Neuronal stem cell (in vitro differentiated cells): ENCODE measurements around the gene GIGYF2.

Experiments
- DNase-seq: peaks from one replicate; pipeline ENCODE4 v3.0.0-alpha.2; 2013; ENCODE audit warnings: low spot score
- H2AFZ ChIP-seq: one replicate; pipeline ENCODE4 v1.6.1; 2013; ENCODE audit warnings: mild to moderate bottlenecking, low read length, inconsistent platforms
- H2AK5ac ChIP-seq: 2 replicates; pipeline ENCODE4 v1.6.1; 2013; ENCODE audit warnings: low read depth, mild to moderate bottlenecking, inconsistent platforms, low read length, moderate library complexity, mixed read lengths
- H2BK120ac ChIP-seq: 2 replicates; pipeline ENCODE4 v1.6.1; 2013; ENCODE audit warnings: low read depth, mild to moderate bottlenecking, inconsistent platforms, low read length, moderate library complexity, mixed read lengths
- H2BK12ac ChIP-seq: one replicate; pipeline ENCODE4 v1.6.1; 2013; ENCODE audit warnings: low read length, inconsistent platforms
- H2BK15ac ChIP-seq: 2 replicates; pipeline ENCODE4 v1.6.1; 2013; ENCODE audit warnings: mild to moderate bottlenecking, low read length, inconsistent platforms, mixed read lengths
- H2BK5ac ChIP-seq: one replicate; pipeline ENCODE4 v1.6.1; 2013; ENCODE audit warnings: inconsistent platforms, mild to moderate bottlenecking, low read length, moderate library complexity
- H3K14ac ChIP-seq: one replicate; pipeline ENCODE4 v1.6.1; 2013; ENCODE audit warnings: low read length, inconsistent platforms
- H3K18ac ChIP-seq: 2 replicates; pipeline ENCODE4 v1.6.1; 2013; ENCODE audit warnings: low read length, inconsistent platforms
- H3K23ac ChIP-seq: 2 replicates; pipeline ENCODE4 v1.6.1; 2013; ENCODE audit warnings: low read depth, mild to moderate bottlenecking, mixed read lengths, low read length, inconsistent platforms; ENCODE audit not compliant: poor library complexity
- H3K27ac ChIP-seq: replicated peaks from 3 replicates; pipeline ENCODE4 v1.5.1; 2013; ENCODE audit warnings: low read length, inconsistent platforms
- H3K27me3 ChIP-seq, 3 experiments: 2 replicates each; pipeline ENCODE4 v1.6.1; 2013; ENCODE audit warnings: low read length in 3 of 3, mild to moderate bottlenecking in 2 of 3, inconsistent platforms in 1 of 3, low read depth in 1 of 3, mixed read lengths in 1 of 3, moderate library complexity in 1 of 3; ENCODE audit not compliant: control insufficient read depth in 3 of 3, insufficient read depth in 3 of 3
- H3K36me3 ChIP-seq, 2 donors: replicated peaks in 1 of 2; 2 replicates each; pipeline ENCODE4 v1.6.1; 2013; ENCODE audit warnings: low read length in 2 of 2; ENCODE audit not compliant: control insufficient read depth in 2 of 2, insufficient read depth in 2 of 2
- H3K4ac ChIP-seq: 2 replicates; pipeline ENCODE4 v1.6.1; 2013; ENCODE audit warnings: inconsistent platforms, mild to moderate bottlenecking, low read length, moderate library complexity
- H3K4me1 ChIP-seq, 2 donors: 1 replicate in 1 of 2; 2 replicates in 1 of 2; pipeline ENCODE4 v1.6.1; 2013; ENCODE audit warnings: low read length in 2 of 2, low read depth in 1 of 2; ENCODE audit not compliant: control insufficient read depth in 2 of 2, insufficient read depth in 1 of 2
- H3K4me2 ChIP-seq: one replicate; pipeline ENCODE4 v1.6.1; 2013; ENCODE audit warnings: mild to moderate bottlenecking, low read length, inconsistent platforms; ENCODE audit not compliant: insufficient read depth, poor library complexity, severe bottlenecking
- H3K4me3 ChIP-seq, 2 donors: 2 replicates each; pipeline ENCODE4 v1.5.1; 2013; ENCODE audit warnings: low read length in 2 of 2, mild to moderate bottlenecking in 2 of 2, inconsistent platforms in 1 of 2, moderate library complexity in 1 of 2
- H3K79me1 ChIP-seq: one replicate; pipeline ENCODE4 v1.6.1; 2013; ENCODE audit warnings: low read depth, mild to moderate bottlenecking, inconsistent platforms, low read length, moderate library complexity
- H3K9ac ChIP-seq: one replicate; pipeline ENCODE4 v1.6.1; 2013; ENCODE audit warnings: mild to moderate bottlenecking, low read depth, low read length, inconsistent platforms; ENCODE audit not compliant: poor library complexity
- H3K9me3 ChIP-seq, 2 donors: replicated peaks in 1 of 2; 2 replicates each; pipeline versions ENCODE3 to v1.6.1; 2013; ENCODE audit warnings: low read length in 2 of 2, mild to moderate bottlenecking in 2 of 2, inconsistent platforms in 1 of 2, low read depth in 1 of 2, mixed read lengths in 1 of 2, moderate library complexity in 1 of 2; ENCODE audit not compliant: control insufficient read depth in 2 of 2, insufficient read depth in 1 of 2
- H4K8ac ChIP-seq: one replicate; pipeline ENCODE4 v1.6.1; 2013; ENCODE audit warnings: low read depth, mild to moderate bottlenecking, inconsistent platforms, low read length, moderate library complexity
- H4K91ac ChIP-seq: one replicate; pipeline ENCODE4 v1.6.1; 2013; ENCODE audit warnings: low read length, low read depth, mild to moderate bottlenecking, inconsistent platforms; ENCODE audit not compliant: poor library complexity
- WGBS, 2 donors: extraction: QIAGEN DNeasy Blood & Tissue Kit; methylation state at CpG; one replicate each; pipeline ENCODE4 v1.1.7; 2013; ENCODE audit warnings: missing lambda C conversion rate in 2 of 2, mixed read lengths in 1 of 2; ENCODE audit not compliant: insufficient read length in 2 of 2, insufficient replicate concordance in 1 of 2; ENCODE audit errors: extremely low coverage in 2 of 2; 5-methylcytosine and 5-hydroxymethylcytosine counted together

The GIGYF2 gene

GRCh38 chr2:232871835-232872736 is 175.0 kb downstream of the GIGYF2 start:
- Histone ChIP-seq H2BK5ac (peak overlapping the region; percentile 7), H2BK12ac (peak overlapping the region; percentile 50), H3K18ac (peak overlapping the region; percentile 77), H3K9me3 (no peaks in the 10 kb centered on the region), H3K14ac (peak overlapping the region; percentile 85), H3K4me1 (peaks cover 2 to 4% of the 10 kb centered on the region in 2 donors), H3K23ac (peak overlapping the region; percentile 47), H3K27me3 (peaks cover 5 to 14% (median 7%) of the 10 kb centered on the region in 3 experiments), H3K36me3 (no peaks in the 10 kb centered on the region), H4K8ac (peak overlapping the region; percentile 48), H4K91ac (no peak overlapping the region), H3K9ac (peak overlapping the region; percentile 72), H3K4ac (peak overlapping the region; percentile 14), H3K4me3 (no peak overlapping the region), H2AFZ (no peak overlapping the region), H3K27ac (no peak overlapping the region), H2BK15ac (peak overlapping the region; percentile 39), H3K79me1 (no peaks in the 10 kb centered on the region), H3K4me2 (no peak overlapping the region), H2BK120ac (no peak overlapping the region), H2AK5ac (peak overlapping the region; percentile 92)
- no peak for DNase-seq
- no CpG with 5 or more reads among the region's 22 CpGs for WGBS, 2 donors

GRCh38 chr2:232872826-232873225 is 175.7 kb downstream of the GIGYF2 start:
- no peak for DNase-seq
- Histone ChIP-seq H3K27ac (no peak overlapping the region), H3K23ac (no peak overlapping the region), H3K4me2 (no peak overlapping the region), H2BK120ac (no peak overlapping the region), H4K91ac (no peak overlapping the region), H2AFZ (no peak overlapping the region), H2BK5ac (no peak overlapping the region), H3K4me1 (peaks cover 2 to 4% of the 10 kb centered on the region in 2 donors), H3K14ac (no peak overlapping the region), H3K9me3 (no peaks in the 10 kb centered on the region), H2BK12ac (no peak overlapping the region), H3K18ac (no peak overlapping the region), H2AK5ac (no peak overlapping the region), H3K79me1 (no peaks in the 10 kb centered on the region), H2BK15ac (peak overlapping the region; percentile 39), H3K4ac (no peak overlapping the region), H3K36me3 (no peaks in the 10 kb centered on the region), H3K9ac (no peak overlapping the region), H3K27me3 (peaks cover 7 to 21% (median 10%) of the 10 kb centered on the region in 3 experiments), H4K8ac (no peak overlapping the region), H3K4me3 (no peak overlapping the region)
- no CpG with 5 or more reads among the region's 9 CpGs for WGBS, 2 donors

GRCh38 chr2:232873292-232873908 is 176.3 kb downstream of the GIGYF2 start:
- Histone ChIP-seq H3K4me1 (peaks cover 2 to 4% of the 10 kb centered on the region in 2 donors), H3K27me3 (peaks cover 7 to 24% (median 10%) of the 10 kb centered on the region in 3 experiments), H3K79me1 (no peaks in the 10 kb centered on the region), H2BK5ac (no peak overlapping the region), H3K14ac (no peak overlapping the region), H3K27ac (no peak overlapping the region), H2AK5ac (no peak overlapping the region), H4K8ac (no peak overlapping the region), H3K18ac (peak overlapping the region; percentile 12), H2BK12ac (no peak overlapping the region), H2BK120ac (no peak overlapping the region), H2BK15ac (no peak overlapping the region), H3K4ac (no peak overlapping the region), H2AFZ (no peak overlapping the region), H3K23ac (no peak overlapping the region), H4K91ac (no peak overlapping the region), H3K4me3 (no peak overlapping the region), H3K36me3 (no peaks in the 10 kb centered on the region), H3K9me3 (no peaks in the 10 kb centered on the region), H3K4me2 (no peak overlapping the region), H3K9ac (no peak overlapping the region)
- DNase-seq = no peak
- no CpG with 5 or more reads among the region's 14 CpGs for WGBS, 2 donors
